ENCODE measurements around the gene MAGI2.

The MAGI2 gene

DNA sequence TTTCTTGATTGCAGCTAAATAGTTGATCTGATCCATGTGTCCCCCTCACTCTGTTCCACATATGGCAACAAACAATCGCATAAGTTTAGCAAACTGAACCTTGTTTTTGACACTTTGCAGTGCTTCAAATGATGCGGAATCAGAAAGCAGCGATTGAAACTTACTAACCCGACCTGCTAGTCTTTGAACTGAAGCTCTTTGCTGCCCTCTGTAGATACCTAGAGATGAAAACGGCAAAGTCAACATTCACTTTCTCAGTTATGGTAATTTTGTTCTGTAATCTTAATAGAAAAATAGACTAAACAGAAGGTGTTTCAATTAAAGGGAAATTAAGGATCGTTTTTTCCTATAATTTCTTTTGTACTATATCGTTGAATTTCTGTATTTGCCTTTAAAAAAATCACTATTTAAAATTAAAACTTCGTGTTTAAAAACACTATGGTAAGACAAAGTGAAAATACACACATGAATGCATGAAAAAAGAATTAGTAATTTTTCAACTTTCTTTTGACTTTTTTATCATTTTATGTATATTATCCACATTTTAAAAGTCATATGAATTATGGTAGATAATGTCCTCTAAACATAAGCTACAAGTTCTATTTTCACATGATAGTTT is 276.5 kb downstream of the MAGI2 start:
- no peak overlapping the region for H3K27ac ChIP-seq (ENCODE audit: low read length)
- no peak overlapping the region for H3K4me2 ChIP-seq (ENCODE audit: insufficient read depth, low read length)
- DNase-seq (no peak), ATAC-seq (ENCODE audit: insufficient read depth, low read depth) (no peak)
- H3K36me3 ChIP-seq (ENCODE audit: insufficient read depth, low read length) = no peaks in the 10 kb centered on the region
- TF ChIP-seq EZH2 (IDR thresholded peaks at IDR 0.05; ENCODE audit: borderline replicate concordance, low read depth, low read length, severe bottlenecking) = no peak
- TF ChIP-seq, protein P1, sequence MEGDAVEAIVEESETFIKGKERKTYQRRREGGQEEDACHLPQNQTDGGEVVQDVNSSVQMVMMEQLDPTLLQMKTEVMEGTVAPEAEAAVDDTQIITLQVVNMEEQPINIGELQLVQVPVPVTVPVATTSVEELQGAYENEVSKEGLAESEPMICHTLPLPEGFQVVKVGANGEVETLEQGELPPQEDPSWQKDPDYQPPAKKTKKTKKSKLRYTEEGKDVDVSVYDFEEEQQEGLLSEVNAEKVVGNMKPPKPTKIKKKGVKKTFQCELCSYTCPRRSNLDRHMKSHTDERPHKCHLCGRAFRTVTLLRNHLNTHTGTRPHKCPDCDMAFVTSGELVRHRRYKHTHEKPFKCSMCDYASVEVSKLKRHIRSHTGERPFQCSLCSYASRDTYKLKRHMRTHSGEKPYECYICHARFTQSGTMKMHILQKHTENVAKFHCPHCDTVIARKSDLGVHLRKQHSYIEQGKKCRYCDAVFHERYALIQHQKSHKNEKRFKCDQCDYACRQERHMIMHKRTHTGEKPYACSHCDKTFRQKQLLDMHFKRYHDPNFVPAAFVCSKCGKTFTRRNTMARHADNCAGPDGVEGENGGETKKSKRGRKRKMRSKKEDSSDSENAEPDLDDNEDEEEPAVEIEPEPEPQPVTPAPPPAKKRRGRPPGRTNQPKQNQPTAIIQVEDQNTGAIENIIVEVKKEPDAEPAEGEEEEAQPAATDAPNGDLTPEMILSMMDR (IDR thresholded peaks at IDR 0.05; ENCODE audit: borderline replicate concordance, extremely low read depth, low read length, poor library complexity, severe bottlenecking) = peak; percentile 57
- no peaks in the 10 kb centered on the region for H3K9me3 ChIP-seq (ENCODE audit: insufficient read depth, low read length, severe bottlenecking)
- H2AFZ ChIP-seq (ENCODE audit: low read depth, low read length) = no peak overlapping the region
- H4K20me1 ChIP-seq (ENCODE audit: insufficient read depth, low read length) = no peaks in the 10 kb centered on the region
- no peaks in the 10 kb centered on the region for H3K4me1 ChIP-seq (ENCODE audit: insufficient read depth, low read length)
- no peak overlapping the region for H3K4me3 ChIP-seq (ENCODE audit: low read depth in 1 of 2, low read length in 2 of 2)
- no peaks in the 10 kb centered on the region for H3K27me3 ChIP-seq (ENCODE audit: insufficient read depth, low read length, poor library complexity)
- no peaks in the 10 kb centered on the region for H3K79me2 ChIP-seq (ENCODE audit: insufficient read depth, low read length)
- H3K9ac ChIP-seq (ENCODE audit: low read depth, low read length) = no peak overlapping the region

DNA sequence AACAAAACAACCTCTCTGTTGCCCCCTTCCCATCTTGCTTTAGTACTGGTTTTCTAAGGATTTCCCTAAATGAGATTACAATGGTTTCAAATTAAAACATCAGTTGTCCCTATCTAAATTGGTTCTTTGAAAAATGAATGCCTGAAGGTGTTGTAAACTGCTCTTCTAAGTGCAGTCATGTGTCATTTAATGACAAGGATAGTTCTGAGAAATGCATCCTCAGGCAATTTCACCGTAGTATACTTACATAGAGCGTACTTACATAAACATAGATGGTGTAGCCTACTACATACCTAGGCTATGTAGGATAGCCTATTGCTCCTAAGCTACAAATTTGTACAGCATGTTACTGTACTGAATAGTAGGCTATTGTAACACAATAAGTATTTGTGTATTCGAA is 278.1 kb downstream of the MAGI2 start:
- Histone ChIP-seq H3K9ac (ENCODE audit: low read depth, low read length) (no peak overlapping the region), H3K79me2 (ENCODE audit: insufficient read depth, low read length) (no peaks in the 10 kb centered on the region), H2AFZ (ENCODE audit: low read depth, low read length) (no peak overlapping the region), H3K4me3 (ENCODE audit: low read depth in 1 of 2, low read length in 2 of 2) (no peak overlapping the region), H3K27ac (ENCODE audit: low read length) (no peak overlapping the region), H3K36me3 (ENCODE audit: insufficient read depth, low read length) (no peaks in the 10 kb centered on the region), H3K27me3 (ENCODE audit: insufficient read depth, low read length, poor library complexity) (no peaks in the 10 kb centered on the region), H4K20me1 (ENCODE audit: insufficient read depth, low read length) (no peaks in the 10 kb centered on the region), H3K4me2 (ENCODE audit: insufficient read depth, low read length) (no peak overlapping the region), H3K4me1 (ENCODE audit: insufficient read depth, low read length) (no peaks in the 10 kb centered on the region), H3K9me3 (ENCODE audit: insufficient read depth, low read length, severe bottlenecking) (no peaks in the 10 kb centered on the region)
- ATAC-seq (ENCODE audit: insufficient read depth, low read depth) (no peak), DNase-seq (no peak)
- TF ChIP-seq, protein P1 (IDR thresholded peaks at IDR 0.05; ENCODE audit: borderline replicate concordance, extremely low read depth, low read length, poor library complexity, severe bottlenecking) = no peak
- no peak for TF ChIP-seq EZH2 (IDR thresholded peaks at IDR 0.05; ENCODE audit: borderline replicate concordance, low read depth, low read length, severe bottlenecking)

DNA sequence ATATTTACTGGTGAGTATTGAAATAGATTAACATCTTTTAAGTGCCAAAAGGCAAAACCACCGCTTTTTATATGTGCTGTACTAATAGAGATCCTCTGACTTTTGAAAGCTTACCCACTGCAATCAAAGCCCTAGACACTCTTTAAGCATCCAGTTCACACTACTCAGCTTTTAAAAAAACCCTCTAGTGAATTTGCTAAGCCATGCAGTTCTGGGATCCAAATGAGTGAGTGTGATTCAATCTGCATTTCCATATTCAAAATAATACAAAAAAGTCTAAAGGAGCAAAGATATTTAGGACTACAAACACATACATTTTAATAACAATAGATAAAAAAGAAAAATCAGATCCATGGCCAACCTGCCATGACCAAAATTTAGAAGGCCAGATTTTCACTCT is 288.2 kb downstream of the MAGI2 start:
- H3K4me3 ChIP-seq (ENCODE audit: low read depth in 1 of 2, low read length in 2 of 2) = no peak overlapping the region
- no peak for DNase-seq

More for the DNA sequence above, 288.2 kb downstream of the MAGI2 start:
- H3K4me1 ChIP-seq (ENCODE audit: insufficient read depth, low read length) = no peaks in the 10 kb centered on the region
- no peaks in the 10 kb centered on the region for H3K27me3 ChIP-seq (ENCODE audit: insufficient read depth, low read length, poor library complexity)
- TF ChIP-seq EZH2 (IDR thresholded peaks at IDR 0.05; ENCODE audit: borderline replicate concordance, low read depth, low read length, severe bottlenecking) = no peak
- TF ChIP-seq, protein P1 (IDR thresholded peaks at IDR 0.05; ENCODE audit: borderline replicate concordance, extremely low read depth, low read length, poor library complexity, severe bottlenecking) = no peak
- no peak overlapping the region for H3K9ac ChIP-seq (ENCODE audit: low read depth, low read length)
- H3K27ac ChIP-seq (ENCODE audit: low read length) = no peak overlapping the region
- H2AFZ ChIP-seq (ENCODE audit: low read depth, low read length) = no peak overlapping the region
- H3K9me3 ChIP-seq (ENCODE audit: insufficient read depth, low read length, severe bottlenecking) = no peaks in the 10 kb centered on the region
- H4K20me1 ChIP-seq (ENCODE audit: insufficient read depth, low read length) = no peaks in the 10 kb centered on the region
- ATAC-seq (ENCODE audit: insufficient read depth, low read depth) = no peak
- H3K36me3 ChIP-seq (ENCODE audit: insufficient read depth, low read length) = no peaks in the 10 kb centered on the region
- no peaks in the 10 kb centered on the region for H3K79me2 ChIP-seq (ENCODE audit: insufficient read depth, low read length)
- H3K4me2 ChIP-seq (ENCODE audit: insufficient read depth, low read length) = no peak overlapping the region

All from DND-41 (cell line).